Omental fat pad (tissue), 4 donors: ENCODE measurements around the gene CNST. TPM values are rescaled to one million over a fixed set of nuclear protein-coding genes. Genes with fewer than 3 reads are reported as not detected.
"Not testable (repeated sequence)": the region's sequence is repeated elsewhere in the genome, so short reads cannot be mapped to it uniquely, and the experiment has no call there.

Experiments used
- ATAC-seq: fragments of 150-250 bp; one replicate; pipeline ENCODE4 v1.9.1; 2016; ENCODE audit warnings: mild to moderate bottlenecking, moderate library complexity; ENCODE audit not compliant: low FRiP score
- DNase-seq: peaks from one replicate; pipeline ENCODE4 v3.0.0-alpha.2; 2019; ENCODE audit warnings: low spot score
- CTCF ChIP-seq, 3 donors: fragments of 450-650 bp; IDR thresholded peaks; one replicate each; pipeline ENCODE4 v1.5.1; 2016 to 2017; ENCODE audit warnings: antibody characterized with exemption in 3 of 3, mild to moderate bottlenecking in 3 of 3, moderate library complexity in 2 of 3
- total RNA-seq, 4 donors: library from RNA; depleted of rRNA; stranded (reverse); fragments of >200 nt; gene quantifications; one replicate each; pipeline ENCODE4 v1.1.0, GENCODE V29; 2016

CNST gene
- total RNA-seq, 4 donors from 2014 or later: 23.0 to 35.3 (median 33.4) TPM

DNA sequence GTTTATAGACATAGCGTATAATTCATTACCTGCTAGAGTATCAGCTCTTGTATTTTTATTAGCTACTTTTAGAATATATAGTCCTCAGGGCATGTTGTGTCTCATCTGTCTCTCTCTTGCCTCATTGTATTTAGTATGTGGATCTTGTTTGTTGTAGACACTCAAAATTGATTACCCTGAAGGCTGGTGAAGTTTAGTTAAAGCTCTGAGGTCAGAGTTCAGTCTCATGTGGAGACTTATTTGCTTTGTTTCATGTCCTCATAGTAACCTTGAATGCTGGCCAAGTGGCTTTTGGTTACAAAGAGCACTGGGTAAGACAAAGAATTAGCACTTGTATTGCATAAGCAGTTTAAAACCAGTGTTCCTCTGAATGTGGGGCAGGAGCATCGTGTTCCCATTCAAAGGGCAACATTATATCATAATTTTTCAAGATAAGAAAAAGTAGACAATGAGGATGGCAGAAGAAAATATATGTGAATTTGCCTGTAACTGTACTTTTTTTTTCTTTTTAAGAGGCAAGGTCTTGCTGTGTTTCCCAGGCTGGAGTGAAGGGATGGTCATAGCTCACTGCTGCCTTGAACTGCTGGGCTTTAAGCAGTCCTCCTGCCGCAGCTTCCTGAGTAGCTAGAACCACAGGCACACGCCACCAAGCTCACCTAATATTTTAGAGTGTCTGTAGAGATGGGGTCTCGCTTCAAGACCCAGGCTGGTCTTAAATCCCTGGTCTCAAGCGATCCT, 17.4 kb downstream of the CNST start:
- ATAC-seq (no peak), DNase-seq (no peak)
- TF ChIP-seq CTCF (IDR thresholded peaks at IDR 0.05): no peak

- DNase-seq: no peak
- no peak for TF ChIP-seq CTCF (IDR thresholded peaks at IDR 0.05)
- ATAC-seq: no peak
Observed at GRCh38 chr1:246587032-246587431, 20.8 kb downstream of the CNST start.

- DNase-seq (no peak), ATAC-seq (peak; percentile 65)
- no peak for TF ChIP-seq CTCF (IDR thresholded peaks at IDR 0.05)
Observed at GRCh38 chr1:246587606-246588005, 21.4 kb downstream of the CNST start.

DNA sequence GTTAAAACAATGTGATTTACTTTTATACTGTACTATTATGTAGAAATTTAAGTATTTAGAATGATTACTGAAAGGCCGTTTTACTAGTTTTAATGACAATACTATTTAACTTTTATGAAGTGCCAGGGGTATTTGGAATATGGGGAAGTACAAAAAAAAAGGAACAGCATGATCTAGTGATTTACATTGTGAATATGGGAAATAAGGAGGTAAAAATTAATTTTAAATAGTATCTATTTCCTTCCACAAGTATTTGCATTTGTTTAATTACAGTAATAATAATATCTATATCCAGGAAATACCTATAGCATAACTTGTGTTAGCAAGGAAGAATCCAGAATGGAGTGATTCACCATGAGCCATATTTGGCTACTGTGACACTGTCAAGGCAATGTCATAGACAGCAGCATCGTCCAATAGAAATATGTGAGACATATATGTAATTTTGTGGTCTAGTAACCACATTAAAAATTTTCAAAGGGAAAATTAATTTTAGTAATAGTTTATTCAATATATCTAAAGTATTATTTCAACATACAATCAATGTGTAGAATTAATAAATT, 22.0 kb downstream of the CNST start:
- DNase-seq (no peak), ATAC-seq (no peak)
- TF ChIP-seq CTCF (IDR thresholded peaks at IDR 0.05): no peak

GRCh38 chr1:246589919-246590318, 23.7 kb downstream of the CNST start:
- DNase-seq, ATAC-seq: not testable (repeated sequence)

GRCh38 chr1:246591047-246591446, 24.8 kb downstream of the CNST start:
- DNase-seq (no peak), ATAC-seq (no peak)
- no peak for TF ChIP-seq CTCF (IDR thresholded peaks at IDR 0.05)

DNA sequence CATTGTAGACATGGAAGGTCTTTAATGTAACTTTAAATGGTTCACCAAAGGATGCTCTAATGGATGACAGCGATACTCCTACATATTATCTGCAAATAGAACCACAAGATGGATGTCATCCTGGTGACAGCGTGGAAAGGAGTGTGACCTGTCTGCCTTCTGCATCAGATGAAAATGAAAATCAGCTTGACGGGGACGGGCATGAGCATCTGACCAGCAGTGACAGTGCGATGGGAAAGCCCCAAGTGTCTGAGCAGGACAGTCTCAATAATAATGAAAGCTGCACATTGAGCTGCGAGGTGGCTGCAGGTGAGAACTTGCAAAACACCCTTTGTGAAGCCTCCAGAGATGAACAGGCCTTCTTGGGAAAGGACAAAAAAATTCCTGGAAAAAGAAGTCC, 25.2 kb downstream of the CNST start:
- TF ChIP-seq CTCF (IDR thresholded peaks at IDR 0.05): no peak
- ATAC-seq (no peak), DNase-seq (no peak)
